Lower leg skin (tissue), 4 donors: ENCODE data around the gene SEMA3G. TPM values are rescaled to one million over a fixed set of nuclear protein-coding genes. Genes with fewer than 3 reads are reported as not detected.
A peak's percentile ranks its signal among the peaks of the same experiment; 100 is the strongest.

Experiments used
- DNase-seq, 2 donors: peaks; one replicate each; pipeline ENCODE4 v3.0.0-alpha.2; 2019; ENCODE audit warnings: low spot score in 2 of 2
- H3K4me3 ChIP-seq: fragments of 200-600 bp; sonication (generic); 2 replicates; pipeline ENCODE4 v1.5.1; 2017; ENCODE audit warnings: mild to moderate bottlenecking, low read depth; ENCODE audit not compliant: poor library complexity, severe bottlenecking
- CTCF ChIP-seq, 3 donors: fragments of 450-650 bp; IDR thresholded peaks; one replicate each; pipeline ENCODE4 v1.5.1; 2016; ENCODE audit warnings: antibody characterized with exemption in 3 of 3, mild to moderate bottlenecking in 3 of 3, moderate library complexity in 2 of 3
- POLR2A ChIP-seq, 2 donors: fragments of 450-650 bp; IDR thresholded peaks; one replicate each; pipeline ENCODE4 v1.6.1; 2016 to 2017; ENCODE audit warnings: antibody characterized with exemption in 2 of 2, mild to moderate bottlenecking in 1 of 2, moderate library complexity in 1 of 2
- WGBS, 2 donors: methylation state at CpG; one replicate each; pipeline ENCODE4 v1.1.5; 2018; 5-methylcytosine and 5-hydroxymethylcytosine counted together
- intact Hi-C: fragments of 100-400 bp; cut with DNase I; formaldehyde crosslinking; loops from one replicate; pipeline ENCODE4 v1.15.0; 2023; ENCODE audit warnings: low total_unique reads
- total RNA-seq, 4 donors: library from RNA; depleted of rRNA; stranded (reverse); fragments of >200 nt; gene quantifications; one replicate each; pipeline ENCODE4 v1.1.0, GENCODE V29; 2016

Gene SEMA3G
- total RNA-seq, 4 donors from 2014 or later: 17.9 to 49.8 (median 26.9) TPM

DNA sequence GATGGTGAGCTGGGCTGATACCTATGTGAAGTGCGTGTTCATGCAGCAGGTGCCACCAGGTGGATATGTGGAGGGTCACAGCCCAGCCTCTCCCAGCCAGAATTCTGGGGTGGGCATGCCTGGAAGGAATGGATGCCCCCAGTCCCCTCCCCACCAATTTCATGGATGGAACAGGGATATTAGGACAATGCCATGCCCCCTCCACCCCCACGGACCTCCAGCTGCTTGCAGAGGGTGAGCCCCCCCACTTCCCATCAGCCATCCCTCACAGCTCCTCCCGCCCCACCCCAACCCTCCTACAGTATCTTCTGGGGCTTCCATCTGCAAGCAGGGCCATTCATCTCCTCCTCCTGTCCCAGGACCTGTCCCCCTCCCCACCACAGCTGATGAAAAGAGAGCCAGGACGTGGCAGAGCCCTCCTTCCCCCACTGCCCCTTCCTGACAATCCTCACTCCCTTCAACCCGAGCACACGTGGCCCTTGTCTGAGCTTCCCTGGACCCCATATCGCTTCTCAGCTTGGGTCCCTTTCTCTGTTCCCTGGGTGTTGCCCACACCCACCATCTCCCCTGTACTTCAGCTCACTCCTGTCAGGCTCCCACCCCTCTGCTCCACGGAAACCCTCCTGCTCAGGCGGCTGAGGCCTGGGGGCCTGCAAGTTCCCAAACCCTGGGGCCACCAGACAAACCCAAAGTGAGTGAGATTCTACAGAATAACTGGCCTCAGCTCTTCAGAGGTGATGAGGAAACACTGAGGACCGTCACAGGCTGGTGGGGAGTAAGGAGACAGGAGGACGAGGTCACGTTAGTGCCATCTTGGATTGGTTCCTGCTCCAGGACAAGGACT is 2.8 kb upstream of the SEMA3G start:
- TF ChIP-seq CTCF (IDR thresholded peaks at IDR 0.05) (no peak), POLR2A (IDR thresholded peaks at IDR 0.05) (no peak)
- DNase-seq: no peak
- WGBS, 2 donors: 78 to 84% methylated on average over 12 of the region's 12 CpGs
- intact Hi-C loops: no loop called here
- no peak overlapping the region for H3K4me3 ChIP-seq

DNA sequence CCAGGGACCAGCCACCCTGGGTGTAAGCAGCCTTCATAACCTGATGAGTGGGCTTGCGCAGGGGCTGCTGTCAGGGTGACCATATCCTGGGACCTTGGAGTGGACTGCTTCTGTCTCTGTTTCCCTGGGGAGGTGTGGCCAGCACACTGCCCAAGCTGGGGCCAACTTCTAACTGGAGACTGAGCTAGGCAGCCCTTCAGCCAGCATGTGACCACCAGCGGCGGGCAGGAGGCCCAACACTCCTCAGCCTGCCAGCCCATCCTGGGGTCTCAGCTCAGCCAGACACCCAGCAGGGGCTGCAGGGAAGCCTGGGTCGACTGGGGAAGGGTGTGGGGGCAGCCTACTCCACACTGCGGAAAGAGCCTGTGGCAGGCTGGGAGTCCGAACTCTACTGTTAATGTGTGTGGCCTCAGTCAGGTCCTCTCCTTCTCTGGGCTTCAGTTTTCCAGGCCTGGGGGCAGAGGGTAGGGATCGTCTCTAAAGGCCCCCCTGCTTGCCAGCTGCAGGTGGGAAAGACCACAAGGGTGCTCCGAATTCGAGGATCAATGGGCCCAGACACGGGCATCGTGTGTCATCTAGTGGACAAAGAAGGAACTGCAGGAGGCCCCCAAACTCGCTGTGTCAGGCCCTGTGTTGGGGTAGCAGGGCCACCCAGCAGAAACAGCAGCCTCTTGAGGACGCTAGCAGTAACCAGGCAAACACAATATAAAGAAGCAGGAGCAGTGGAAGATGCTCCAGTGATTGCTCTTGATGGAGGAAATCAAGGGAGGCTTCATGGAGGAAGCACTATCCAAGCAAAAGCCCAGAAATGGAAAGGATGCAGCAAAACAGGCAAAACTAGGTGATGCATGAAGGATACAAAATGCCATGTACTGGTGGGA is 2.0 kb upstream of the SEMA3G start:
- no peak overlapping the region for H3K4me3 ChIP-seq
- no peak for DNase-seq
- intact Hi-C loops: no loop called here
- TF ChIP-seq CTCF (IDR thresholded peaks at IDR 0.05): peak in 1 of 3 donors; percentile 97
- TF ChIP-seq POLR2A (IDR thresholded peaks at IDR 0.05): no peak
- WGBS, 2 donors: 37 to 40% methylated on average over 13 of the region's 13 CpGs

DNA sequence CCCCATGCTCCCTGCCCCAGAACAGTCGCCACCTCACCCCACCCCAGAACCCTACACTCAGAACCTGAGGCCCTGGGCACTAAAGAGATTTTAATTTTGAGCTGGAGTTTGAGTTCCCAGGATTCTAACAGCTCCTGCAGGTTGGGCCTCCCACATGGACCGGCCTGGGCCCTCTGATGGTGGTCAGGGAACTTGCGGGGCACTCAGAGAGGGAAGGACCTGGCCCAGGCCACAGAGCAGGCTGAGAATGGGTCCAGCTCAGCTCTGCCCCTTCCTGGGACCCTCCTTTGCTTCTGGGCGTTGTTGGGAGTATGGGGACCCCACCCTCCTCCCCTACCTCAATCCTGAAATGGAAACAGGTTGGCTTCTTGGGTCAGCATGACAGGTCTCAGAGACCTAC is 1.1 kb upstream of the SEMA3G start:
- H3K4me3 ChIP-seq: no peak overlapping the region
- no peak for TF ChIP-seq CTCF (IDR thresholded peaks at IDR 0.05)
- no peak for TF ChIP-seq POLR2A (IDR thresholded peaks at IDR 0.05)
- DNase-seq: no peak
- intact Hi-C loops: no loop called here
- 94 to 96% methylated on average over 4 of the region's 4 CpGs for WGBS, 2 donors

DNA sequence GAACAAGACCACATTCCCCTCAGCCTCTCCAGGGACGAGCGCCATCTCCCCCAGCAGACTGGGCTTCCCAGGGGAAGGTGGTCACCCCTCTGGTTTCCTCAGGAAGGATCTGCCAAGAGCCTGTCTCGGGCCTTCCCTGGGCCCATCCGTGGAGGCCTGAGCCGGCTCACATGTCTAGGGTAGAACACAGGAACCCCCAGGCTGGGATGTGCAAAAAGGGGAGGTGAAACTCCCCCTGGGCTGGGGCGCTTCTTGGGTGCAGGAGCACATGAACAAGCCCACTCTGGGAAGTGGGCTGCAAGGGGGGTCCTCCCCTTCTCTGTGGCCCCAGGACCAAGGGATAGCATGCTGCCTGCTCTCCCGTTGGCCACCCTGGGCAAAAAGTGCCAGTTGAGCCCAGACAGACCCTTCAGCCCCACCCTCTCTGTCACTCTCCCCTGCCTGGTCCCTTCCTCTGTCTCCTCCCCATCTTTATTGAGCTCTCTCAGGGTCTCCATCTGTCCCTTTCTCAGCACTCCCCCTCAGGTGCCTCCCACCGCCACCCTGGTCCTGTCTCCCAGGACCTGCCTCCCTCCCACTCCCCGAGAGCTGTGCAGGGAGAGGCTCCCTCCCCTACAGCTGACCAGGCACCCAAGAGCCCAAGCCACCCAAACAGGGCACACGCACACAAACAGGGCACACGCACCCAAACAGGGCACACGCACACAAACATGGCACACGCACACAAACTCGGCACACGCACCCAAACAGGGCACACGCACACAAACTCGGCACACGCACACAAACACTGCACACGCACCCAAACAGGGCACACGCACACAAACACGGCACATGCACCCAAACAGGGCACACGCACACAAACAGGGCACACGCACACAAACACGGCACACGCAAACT is 864 bp downstream of the SEMA3G start:
- TF ChIP-seq POLR2A (IDR thresholded peaks at IDR 0.05): no peak
- no peak for TF ChIP-seq CTCF (IDR thresholded peaks at IDR 0.05)
- H3K4me3 ChIP-seq: no peak overlapping the region
- 78 to 85% methylated on average over 24 to 25 of the region's 25 CpGs for WGBS, 2 donors
- DNase-seq: no peak
- intact Hi-C loops: no loop called here

DNA sequence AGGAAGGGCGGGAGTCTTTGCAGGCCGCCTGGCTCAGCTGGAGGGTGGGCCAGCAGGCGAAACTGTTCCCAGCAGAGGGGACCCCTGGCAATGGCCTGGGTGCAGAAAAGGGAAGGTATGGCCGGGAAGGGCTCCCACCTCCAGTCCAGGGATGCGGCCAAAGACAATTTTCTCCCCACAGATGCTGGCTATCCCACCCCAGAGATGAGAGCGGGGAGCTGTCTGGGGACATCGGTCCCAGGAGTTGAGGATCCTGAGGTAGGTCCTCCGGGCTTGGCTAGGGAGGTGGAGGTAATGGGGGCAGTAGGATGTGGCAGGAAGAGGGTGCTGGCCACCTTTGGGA is 1.7 kb downstream of the SEMA3G start:
- H3K4me3 ChIP-seq: no peak overlapping the region
- intact Hi-C loops: no loop called here
- 87 to 92% methylated on average over 8 of the region's 8 CpGs for WGBS, 2 donors
- no peak for TF ChIP-seq CTCF (IDR thresholded peaks at IDR 0.05)
- no peak for TF ChIP-seq POLR2A (IDR thresholded peaks at IDR 0.05)
- DNase-seq: no peak
